HUES64 (cell line): ENCODE data around the gene TMEM120A. TPM values are rescaled to one million over a fixed set of nuclear protein-coding genes. Genes with fewer than 3 reads are reported as not detected.
A peak's percentile ranks its signal among the peaks of the same experiment; 100 is the strongest.
"Not testable (repeated sequence)": the region's sequence is repeated elsewhere in the genome, so short reads cannot be mapped to it uniquely, and the experiment has no call there.

ENCODE experiments used
- H3K27ac ChIP-seq: 2 replicates; pipeline ENCODE4 v1.7.0; 2013; ENCODE audit warnings: low read depth, low read length, inconsistent platforms
- H3K27me3 ChIP-seq: 2 replicates; pipeline ENCODE4 v1.6.1; 2013; ENCODE audit warnings: mild to moderate bottlenecking, low read length; ENCODE audit not compliant: insufficient read depth
- H3K36me3 ChIP-seq: 2 replicates; pipeline ENCODE4 v1.6.1; 2013; ENCODE audit warnings: mild to moderate bottlenecking, low read length; ENCODE audit not compliant: insufficient read depth
- H3K4me1 ChIP-seq: 2 replicates; pipeline ENCODE4 v1.6.1; 2013; ENCODE audit warnings: mild to moderate bottlenecking, low read length, moderate library complexity; ENCODE audit not compliant: insufficient read depth
- H3K4me3 ChIP-seq: 2 replicates; pipeline ENCODE4 v1.5.1; 2013; ENCODE audit warnings: mild to moderate bottlenecking, low read length, moderate library complexity
- H3K9ac ChIP-seq: 2 replicates; pipeline ENCODE4 v1.6.1; 2013; ENCODE audit warnings: mild to moderate bottlenecking, low read depth, low read length
- H3K9me3 ChIP-seq: 2 replicates; pipeline ENCODE4 v1.6.1; 2013; ENCODE audit warnings: low read depth, low read length; ENCODE audit not compliant: insufficient read depth
- WGBS: fragments of 150-250, 120-280 bp; methylation state at CpG from one replicate; pipeline ENCODE4 v1.1.7; 2013; ENCODE audit warnings: missing lambda C conversion rate; 5-methylcytosine and 5-hydroxymethylcytosine counted together
- polyA plus RNA-seq, 2 experiments: library from polyadenylated mRNA; stranded (reverse); fragments of 50-300 nt; gene quantifications; one replicate each; pipeline ENCODE4 v1.2.3, GENCODE V29; 2013

Gene TMEM120A
- polyA plus RNA-seq (2013, experiment 1 of 2) = 19.8 TPM
- 19.8 TPM for polyA plus RNA-seq (2013, experiment 2 of 2)

GRCh38 chr7:75994388-75995051, at the start of gene TMEM120A:
Gene TMEM120A, minus strand, starts transcription at chr7:75994595. Its CDS starts 25 bp downstream, at chr7:75994570.
- Histone ChIP-seq H3K27ac (peak within 1 kb of the TSS; percentile 59), H3K4me1 (peaks cover 14% of the 10 kb centered on the region), H3K9ac (peak within 1 kb of the TSS; percentile 68), H3K4me3 (peak within 1 kb of the TSS; percentile 82), H3K36me3 (peaks cover 17% of the 10 kb centered on the region; the same call in 1 of the 2 replicates), H3K9me3 (no peaks in the 10 kb centered on the region), H3K27me3 (no peaks in the 10 kb centered on the region)
- WGBS = 4% methylated on average over 51 of the region's 51 CpGs

- Histone ChIP-seq H3K4me1 (no peaks in the 10 kb centered on the region), H3K27me3 (no peaks in the 10 kb centered on the region), H3K36me3 (peaks cover 4% of the 10 kb centered on the region; the same call in 1 of the 2 replicates), H3K9me3 (no peaks in the 10 kb centered on the region), H3K4me3 (no peak overlapping the region), H3K27ac (no peak overlapping the region), H3K9ac (no peak overlapping the region)
- 94% methylated on average over 6 of the region's 6 CpGs for WGBS
These were observed 45.7 kb upstream of the TMEM120A start for GRCh38 chr7:76040126-76040525.

GRCh38 chr7:76037310-76037709, 42.9 kb upstream of the TMEM120A start:
- Histone ChIP-seq H3K9me3 (no peaks in the 10 kb centered on the region), H3K4me3 (no peak overlapping the region), H3K27me3 (no peaks in the 10 kb centered on the region), H3K27ac (no peak overlapping the region), H3K9ac (no peak overlapping the region), H3K36me3 (peaks cover 4% of the 10 kb centered on the region; the same call in 1 of the 2 replicates), H3K4me1 (no peaks in the 10 kb centered on the region)
- 94% methylated on average over 5 of the region's 5 CpGs for WGBS

- Histone ChIP-seq H3K4me1 (no peaks in the 10 kb centered on the region), H3K27ac (no peak overlapping the region), H3K27me3 (no peaks in the 10 kb centered on the region), H3K9me3 (no peaks in the 10 kb centered on the region), H3K9ac (no peak overlapping the region), H3K4me3 (no peak overlapping the region), H3K36me3 (peaks cover 20% of the 10 kb centered on the region)
- 100% methylated on average over 1 of the region's 1 CpG for WGBS
These were observed 37.6 kb upstream of the TMEM120A start for GRCh38 chr7:76031964-76032363.

GRCh38 chr7:76029682-76030081, 35.3 kb upstream of the TMEM120A start:
- H3K4me1 ChIP-seq, H3K27me3 ChIP-seq: not testable (repeated sequence)
- 91% methylated on average over 7 of the region's 7 CpGs for WGBS

GRCh38 chr7:76023002-76023401, 28.6 kb upstream of the TMEM120A start:
- no peak overlapping the region for H3K27ac ChIP-seq
- peaks cover 33% of the 10 kb centered on the region for H3K36me3 ChIP-seq
- WGBS = 68% methylated on average over 4 of the region's 4 CpGs
- H3K4me3 ChIP-seq = no peak overlapping the region
- no peak overlapping the region for H3K9ac ChIP-seq
- no peaks in the 10 kb centered on the region for H3K27me3 ChIP-seq
- H3K4me1 ChIP-seq = no peaks in the 10 kb centered on the region
- H3K9me3 ChIP-seq = no peaks in the 10 kb centered on the region

More at GRCh38 chr7:76029682-76030081, 35.3 kb upstream of the TMEM120A start:
- H3K27ac ChIP-seq, H3K9ac ChIP-seq, H3K4me3 ChIP-seq, H3K9me3 ChIP-seq: not testable (repeated sequence)
- H3K36me3 ChIP-seq = peaks cover 22% of the 10 kb centered on the region

- H3K4me1 ChIP-seq = no peaks in the 10 kb centered on the region
- no peak overlapping the region for H3K27ac ChIP-seq
- H3K9ac ChIP-seq = no peak overlapping the region
- H3K27me3 ChIP-seq = no peaks in the 10 kb centered on the region
- no peak overlapping the region for H3K4me3 ChIP-seq
- WGBS = 94% methylated on average over 7 of the region's 7 CpGs
- no peaks in the 10 kb centered on the region for H3K9me3 ChIP-seq
- H3K36me3 ChIP-seq = peaks cover 32% of the 10 kb centered on the region
These were observed 27.8 kb upstream of the TMEM120A start for GRCh38 chr7:76022026-76022780.

- peaks cover 41% of the 10 kb centered on the region for H3K36me3 ChIP-seq
- H3K9me3 ChIP-seq = no peaks in the 10 kb centered on the region
- H3K27ac ChIP-seq = no peak overlapping the region
- no peaks in the 10 kb centered on the region for H3K27me3 ChIP-seq
- H3K9ac ChIP-seq = no peak overlapping the region
- 58% methylated on average over 6 of the region's 6 CpGs for WGBS
- no peak overlapping the region for H3K4me3 ChIP-seq
- H3K4me1 ChIP-seq = no peaks in the 10 kb centered on the region
These were observed 25.8 kb upstream of the TMEM120A start for GRCh38 chr7:76020031-76020714.

- H3K36me3 ChIP-seq = peaks cover 44% of the 10 kb centered on the region
- not testable (repeated sequence) for H3K27ac ChIP-seq, H3K27me3 ChIP-seq, H3K4me3 ChIP-seq, H3K9me3 ChIP-seq, H3K4me1 ChIP-seq, H3K9ac ChIP-seq
- 99% methylated on average over 3 of the region's 4 CpGs for WGBS
These were observed 24.1 kb upstream of the TMEM120A start for GRCh38 chr7:76018520-76018919.

GRCh38 chr7:76016191-76016947, 22.0 kb upstream of the TMEM120A start:
- peaks cover 44% of the 10 kb centered on the region for H3K36me3 ChIP-seq
- no peaks in the 10 kb centered on the region for H3K4me1 ChIP-seq
- 98% methylated on average over 7 of the region's 13 CpGs for WGBS
- no peak overlapping the region for H3K4me3 ChIP-seq
- H3K9me3 ChIP-seq = no peaks in the 10 kb centered on the region
- no peaks in the 10 kb centered on the region for H3K27me3 ChIP-seq
- no peak overlapping the region for H3K9ac ChIP-seq
- no peak overlapping the region for H3K27ac ChIP-seq
